HL-60/S4 treated with phorbol 12-myristate 13-acetate at 8.2 ng/mL for 4 days and 3 days (cell line): ENCODE results near the gene SULT1A1.
"Not testable (repeated sequence)": the region's sequence is repeated elsewhere in the genome, so short reads cannot be mapped to it uniquely, and the experiment has no call there.

Source experiments
- in situ Hi-C: fragments of 300-500 bp; cut with MboI; formaldehyde crosslinking; loops from 2 replicates; pipeline ENCODE4 v1.15.0; 2022; ENCODE audit warnings: low sequenced_read_pairs

Gene SULT1A1

GRCh38 chr16:28592511-28592910 lies 17.3 kb downstream of the SULT1A1 start:
- in situ Hi-C loops: loop anchor here (25.0 kb wide), 1 partner anchor 305 kb away; the partner anchor contains the start of gene SBK1

DNA sequence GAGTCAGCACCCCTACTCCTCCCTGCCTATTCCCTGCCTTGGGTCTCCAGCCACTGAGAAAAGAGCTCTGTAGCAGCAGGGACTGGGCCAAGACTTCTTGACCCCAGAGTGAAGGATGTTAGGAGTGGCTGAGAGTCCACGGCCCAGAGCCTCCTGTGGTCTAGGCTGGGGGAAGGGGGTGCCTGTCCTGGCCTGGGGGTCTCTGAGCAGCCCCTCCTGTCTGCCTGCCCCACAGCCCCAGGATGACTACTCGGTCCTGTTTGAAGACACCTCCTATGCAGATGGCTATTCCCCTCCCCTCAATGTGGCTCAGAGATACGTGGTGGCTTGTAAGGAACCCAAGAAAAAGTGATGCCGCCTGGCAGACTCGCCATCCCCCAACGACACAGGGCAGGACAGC lies 18.5 kb downstream of the SULT1A1 start:
- in situ Hi-C loops: loop anchor here (25.0 kb wide), 1 partner anchor 304 kb away; the partner anchor contains the start of gene SBK1

GRCh38 chr16:28590384-28591340 lies 19.2 kb downstream of the SULT1A1 start:
- in situ Hi-C loops: loop anchor here (25.0 kb wide), 1 partner anchor 303 kb away; the partner anchor contains the start of gene SBK1

DNA sequence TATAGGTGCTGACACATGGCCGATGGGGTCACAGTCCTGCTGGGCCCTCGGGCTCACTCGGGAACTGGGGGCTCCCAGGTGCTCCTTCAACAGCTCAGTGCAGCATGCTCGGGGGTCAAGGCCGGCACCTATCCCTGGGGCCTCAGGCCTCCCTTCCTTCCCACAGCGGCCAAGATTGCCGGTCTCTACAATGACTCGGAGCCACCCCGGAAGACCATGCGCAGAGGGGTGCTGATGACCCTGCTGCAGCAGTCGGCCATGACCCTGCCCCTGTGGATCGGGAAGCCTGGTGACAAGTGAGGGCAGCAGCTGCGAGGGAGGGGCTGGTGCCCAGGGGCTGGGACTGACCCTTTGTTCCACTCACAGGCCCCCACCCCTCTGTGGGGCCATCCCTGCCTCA lies 19.9 kb downstream of the SULT1A1 start:
- in situ Hi-C loops: loop anchor here (25.0 kb wide), 1 partner anchor 303 kb away; the partner anchor contains the start of gene SBK1

DNA sequence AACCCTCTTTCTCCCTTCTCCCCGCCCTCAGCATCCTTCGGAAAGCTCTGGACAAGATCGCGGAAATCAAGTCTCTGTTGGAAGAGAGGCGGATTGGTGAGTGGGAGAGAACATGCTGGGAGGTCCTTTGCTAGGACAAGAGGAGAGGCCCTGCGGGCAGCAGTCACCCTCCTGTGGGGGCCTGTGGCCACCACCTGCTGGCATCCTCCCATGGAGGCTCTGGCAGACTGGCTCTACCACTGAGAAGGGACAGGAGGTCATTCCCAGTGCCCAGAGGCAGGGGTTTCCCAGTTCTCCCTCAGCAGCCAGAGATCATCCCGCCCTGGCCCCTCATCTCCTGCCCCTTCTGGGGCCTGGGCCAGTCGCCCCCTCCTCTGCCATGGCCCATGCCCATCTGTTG lies 20.8 kb downstream of the SULT1A1 start:
- in situ Hi-C loops: loop anchor here (25.0 kb wide), 1 partner anchor 302 kb away; the partner anchor contains the start of gene SBK1

- in situ Hi-C loops: loop anchor here (25.0 kb wide), 1 partner anchor 300 kb away; the partner anchor contains the start of gene SBK1
These were observed 22.5 kb downstream of the SULT1A1 start for GRCh38 chr16:28587386-28587785.

GRCh38 chr16:28586466-28586865 lies 23.4 kb downstream of the SULT1A1 start:
- in situ Hi-C loops: loop anchor here (25.0 kb wide), 1 partner anchor 299 kb away; the partner anchor contains the start of gene SBK1

- in situ Hi-C loops: loop anchor here (25.0 kb wide), 1 partner anchor 298 kb away; the partner anchor contains the start of gene SBK1
These were observed 24.2 kb downstream of the SULT1A1 start for GRCh38 chr16:28585674-28586073.

GRCh38 chr16:28580726-28581315 lies 29.0 kb downstream of the SULT1A1 start:
- in situ Hi-C loops: loop anchor here (25.0 kb wide), 1 partner anchor 294 kb away; the partner anchor contains the start of gene SBK1

DNA sequence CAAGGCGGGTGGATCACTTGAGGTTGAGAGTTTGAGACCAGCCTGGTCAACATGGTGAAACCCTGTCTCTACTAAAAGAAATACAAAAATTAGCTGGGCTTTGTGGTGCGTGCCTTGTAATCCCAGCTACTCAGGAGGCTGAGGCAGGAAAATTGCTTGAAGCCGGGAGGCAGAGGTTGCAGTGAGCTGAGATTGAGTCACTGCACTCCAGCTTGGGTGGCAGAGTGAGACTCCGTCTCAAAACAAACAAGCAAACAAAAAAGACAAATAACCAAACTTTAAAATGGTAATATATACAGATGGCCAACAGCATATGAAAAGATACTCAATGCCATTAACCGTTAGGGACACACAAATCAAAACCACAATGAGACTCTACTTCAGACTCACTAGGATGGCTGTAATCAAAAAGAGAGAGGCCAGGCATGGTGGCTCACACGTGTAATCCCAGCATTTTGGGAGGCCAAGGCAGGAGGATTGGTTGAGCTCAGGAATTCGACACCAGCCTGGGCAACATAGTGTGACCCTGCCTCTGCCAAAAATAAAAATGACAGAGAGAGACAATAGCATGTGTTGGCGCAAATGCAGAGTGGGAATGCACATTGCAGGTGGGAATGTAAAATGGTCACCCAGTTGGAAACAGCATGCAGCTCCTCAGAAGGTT lies 34.3 kb downstream of the SULT1A1 start:
- in situ Hi-C loops: loop anchor here (25.0 kb wide), 1 partner anchor 288 kb away; the partner anchor contains the start of gene SBK1

GRCh38 chr16:28574925-28575324 lies 34.9 kb downstream of the SULT1A1 start:
- in situ Hi-C loops: loop anchor here (25.0 kb wide), 1 partner anchor 288 kb away; the partner anchor contains the start of gene SBK1

DNA sequence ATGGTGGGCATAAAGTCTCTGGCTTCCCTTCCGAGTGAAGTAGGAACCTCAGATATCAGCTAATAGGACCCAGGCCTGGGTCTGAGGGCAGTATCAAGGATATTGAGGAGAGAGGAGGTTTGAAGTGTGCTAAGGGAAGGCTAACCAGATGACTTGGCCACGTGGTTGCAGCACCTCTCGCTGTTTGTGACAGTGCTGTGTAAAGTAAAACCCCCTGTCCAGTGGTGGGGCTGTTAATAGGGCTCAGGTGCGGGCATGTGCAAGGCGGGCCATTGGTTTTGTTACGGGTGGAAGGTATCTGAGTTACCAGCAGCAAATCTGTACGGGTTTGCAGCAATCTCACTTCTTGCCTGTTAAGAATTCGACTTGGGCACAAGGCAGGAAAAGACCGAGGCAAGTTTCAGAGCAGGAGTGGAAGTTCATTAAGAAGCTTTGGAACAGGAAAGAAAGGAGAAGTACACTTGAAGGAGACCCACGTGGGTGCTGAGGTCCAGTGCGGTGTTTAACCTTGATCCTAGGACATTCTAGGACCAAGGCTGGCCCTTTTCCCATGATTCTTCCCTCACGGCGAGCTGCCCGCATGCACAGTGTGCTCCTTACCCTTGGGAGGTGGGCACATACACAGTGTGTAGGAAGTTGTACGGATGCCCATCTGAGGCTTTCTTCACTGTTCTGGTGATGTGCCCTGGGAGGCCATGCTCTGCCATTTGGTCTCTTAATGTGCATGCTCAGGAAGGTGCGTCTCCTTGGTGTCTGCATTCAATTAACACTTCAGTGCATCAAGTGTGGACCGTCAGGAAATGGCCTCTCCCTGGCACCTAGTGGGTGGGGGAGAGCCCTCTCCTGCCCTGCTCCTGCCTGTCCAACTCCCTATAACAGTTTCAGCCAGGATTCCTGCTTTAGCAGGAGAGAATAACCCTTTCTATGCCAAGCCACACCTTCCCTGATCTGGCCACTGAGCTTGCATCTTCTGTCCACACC lies 35.8 kb downstream of the SULT1A1 start:
- in situ Hi-C loops: no loop called here

GRCh38 chr16:28572696-28573510 lies 36.9 kb downstream of the SULT1A1 start:
- in situ Hi-C loops: no loop called here

DNA sequence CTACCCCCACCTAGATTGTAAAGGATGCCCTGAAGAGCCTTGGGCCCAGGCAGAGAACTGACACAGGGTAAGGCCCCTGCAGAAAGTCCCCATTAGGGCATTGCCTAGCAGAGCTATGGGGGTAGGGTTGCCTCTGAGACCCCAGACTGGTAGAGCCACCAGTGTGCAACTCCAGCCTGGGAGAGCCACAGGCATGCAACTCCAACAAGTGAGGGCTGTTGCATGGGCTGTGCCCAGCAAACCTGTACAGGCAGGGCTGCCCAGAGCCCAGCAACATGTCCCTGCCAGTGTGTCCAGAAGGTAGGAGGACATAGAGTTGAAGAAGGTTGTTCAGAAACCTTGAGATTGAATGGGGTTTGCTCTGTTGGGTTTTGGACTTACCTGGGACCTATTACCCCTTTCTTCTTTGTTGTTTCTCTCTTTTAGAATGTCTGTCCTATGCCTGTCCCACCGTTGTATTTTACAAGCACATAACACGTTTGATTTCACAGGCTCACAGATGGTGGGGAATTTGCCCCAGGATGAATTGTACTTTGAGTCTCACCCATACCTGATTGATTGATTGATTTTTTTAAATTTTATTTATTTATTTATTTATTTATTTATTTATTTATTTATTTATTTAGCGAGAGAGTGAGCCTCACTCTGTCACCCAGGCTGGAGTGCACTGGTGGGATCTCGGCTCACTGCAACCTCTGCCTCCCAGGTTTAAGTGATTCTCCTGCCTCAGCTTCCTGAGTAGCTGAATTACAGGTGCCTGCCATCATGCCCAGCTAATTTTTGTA lies 39.7 kb downstream of the SULT1A1 start:
- in situ Hi-C loops: no loop called here

DNA sequence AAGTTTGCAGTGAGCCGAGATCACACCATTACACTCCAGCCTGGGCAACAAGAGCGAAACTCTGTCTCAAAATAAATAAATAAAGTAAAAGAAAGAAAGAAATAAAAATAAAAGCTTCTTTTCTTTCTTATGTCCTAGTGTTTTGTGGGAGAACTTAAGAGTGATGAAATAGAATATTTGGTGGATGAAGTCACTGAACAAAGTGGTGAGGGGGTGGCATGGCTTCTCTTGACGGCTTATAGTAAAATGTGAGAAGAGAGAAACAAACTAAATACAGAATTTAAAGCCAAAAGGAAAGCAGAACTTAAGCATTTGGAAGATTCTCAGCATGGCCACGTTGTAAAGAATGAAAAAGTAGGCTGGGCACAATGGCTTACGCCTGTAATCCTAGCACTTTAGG lies 40.8 kb downstream of the SULT1A1 start:
- in situ Hi-C loops: no loop called here

DNA sequence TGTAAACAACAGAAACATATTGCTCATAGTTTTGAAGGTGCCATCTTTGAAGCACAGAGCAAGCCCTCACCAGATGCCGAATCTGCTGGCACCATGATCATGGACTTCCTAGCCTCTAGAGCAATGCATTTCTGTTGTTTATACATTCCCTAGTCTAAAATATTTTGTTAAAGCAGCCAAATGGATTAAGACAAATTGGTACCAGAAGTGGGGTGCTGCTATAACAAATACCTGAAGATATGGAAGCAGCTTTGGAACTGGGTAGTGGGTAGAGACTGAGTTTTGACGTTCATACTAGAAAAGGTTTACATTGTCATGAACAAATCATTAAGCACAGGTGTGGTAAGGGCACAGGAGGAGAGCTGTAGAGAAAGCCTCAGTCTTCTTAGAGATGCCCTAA lies 42.6 kb downstream of the SULT1A1 start:
- in situ Hi-C loops: no loop called here

GRCh38 chr16:28566233-28566925 lies 43.5 kb downstream of the SULT1A1 start:
- in situ Hi-C loops: not testable (repeated sequence)
